ENCODE measurements around the gene KDM5B.

GRCh38 chr1:202713110-202713509, 95.1 kb downstream of the KDM5B start:
- no peak for TF ChIP-seq EZH2 (IDR thresholded peaks at IDR 0.05; ENCODE audit: borderline replicate concordance, low read depth, low read length, severe bottlenecking)
- no peak for TF ChIP-seq CTCF (IDR thresholded peaks at IDR 0.05; ENCODE audit: borderline replicate concordance, extremely low read depth, low read length, poor library complexity, severe bottlenecking)
